RWPE1 (cell line): Measurements from ENCODE around the gene CAPZA2.

Experiments
- CTCF ChIA-PET: fragments of 350-600 bp; sonication (Branson Sonifier 250); formaldehyde crosslinking; extraction: SDS; loops from one replicate; lab custom pipeline; 2021; lab: Yijun Ruan, JAX
- POLR2A ChIA-PET: fragments of 400-600 bp; formaldehyde crosslinking; extraction: SDS; loops from one replicate; lab custom pipeline; 2020; ENCODE audit warnings: antibody characterized with exemption; ENCODE audit not compliant: low non-redundant PET; lab: Yijun Ruan, JAX
- DNase-seq: peaks from one replicate; pipeline ENCODE4 v3.0.0; 2012; ENCODE audit warnings: low spot score
- H3K27ac ChIP-seq: fragments of 450-650 bp; 2 replicates; pipeline ENCODE4 v1.5.1; 2017
- CTCF ChIP-seq: fragments of 450-650 bp; conservative IDR thresholded peaks from 2 replicates; pipeline ENCODE4 v1.5.1; 2017; ENCODE audit warnings: low read depth, mild to moderate bottlenecking

CAPZA2 gene

GRCh38 chr7:116940689-116941370, 78.4 kb downstream of the CAPZA2 start:
- CTCF ChIA-PET, result interaction anchor here (0.5 to 1.1 kb wide), 4 partner anchors 10 to 1172 kb away, joined by 3 to 4 read pairs (median 3); no protein-coding TSS in a partner anchor
- TF ChIP-seq CTCF, result no peak
- POLR2A ChIA-PET, result no interaction called here
- no peak overlapping the region for H3K27ac ChIP-seq
- no peak for DNase-seq

- TF ChIP-seq CTCF, result no peak
- no peak for DNase-seq
- CTCF ChIA-PET, result no interaction called here
- no peak overlapping the region for H3K27ac ChIP-seq
- POLR2A ChIA-PET, result no interaction called here
Measured at GRCh38 chr7:116942504-116942903, 80.1 kb downstream of the CAPZA2 start.

- POLR2A ChIA-PET, result no interaction called here
Measured at GRCh38 chr7:116948934-116949333, 86.5 kb downstream of the CAPZA2 start.

GRCh38 chr7:116949941-116950801, 87.8 kb downstream of the CAPZA2 start:
- no peak for TF ChIP-seq CTCF
- CTCF ChIA-PET, result interaction anchor here (0.5 kb wide), 1 partner anchor 173 kb away, joined by 3 read pairs; no protein-coding TSS in a partner anchor
- POLR2A ChIA-PET, result no interaction called here

More at GRCh38 chr7:116948934-116949333, 86.5 kb downstream of the CAPZA2 start:
- TF ChIP-seq CTCF, result no peak
- CTCF ChIA-PET, result no interaction called here
- DNase-seq, result no peak
- no peak overlapping the region for H3K27ac ChIP-seq

GRCh38 chr7:116950889-116951351, 88.5 kb downstream of the CAPZA2 start:
- TF ChIP-seq CTCF, result no peak
- ChIA-PET POLR2A (no interaction called here), CTCF (no interaction called here)
- H3K27ac ChIP-seq, result no peak overlapping the region
- no peak for DNase-seq

More at GRCh38 chr7:116949941-116950801, 87.8 kb downstream of the CAPZA2 start:
- no peak for DNase-seq
- no peak overlapping the region for H3K27ac ChIP-seq
